Liver (tissue), 9 donors: ENCODE measurements around the gene ZNF831. TPM values are rescaled to one million over a fixed set of nuclear protein-coding genes. Genes with fewer than 3 reads are reported as not detected.

ENCODE experiments used
- DNase-seq: peaks from one replicate; pipeline ENCODE4 v3.0.0-alpha.2; 2017; ENCODE audit warnings: low spot score
- H3K27ac ChIP-seq, 2 donors: one replicate each; pipeline ENCODE4 v1.7.0; 2013; ENCODE audit warnings: inconsistent platforms in 2 of 2, low read length in 2 of 2, control low read depth in 1 of 2, low read depth in 1 of 2, mild to moderate bottlenecking in 1 of 2
- H3K27me3 ChIP-seq, 4 donors: one replicate each; pipeline versions ENCODE4 v1.6.1 to v1.7.0; 2013; ENCODE audit warnings: low read length in 3 of 4, inconsistent platforms in 1 of 4, mild to moderate bottlenecking in 1 of 4, moderate library complexity in 1 of 4; ENCODE audit not compliant: control insufficient read depth in 4 of 4, insufficient read depth in 4 of 4
- H3K36me3 ChIP-seq, 4 donors: one replicate each; pipeline versions ENCODE4 v1.6.1 to v1.7.0; 2013; ENCODE audit warnings: low read length in 3 of 4, mild to moderate bottlenecking in 3 of 4, low read depth in 1 of 4, moderate library complexity in 1 of 4; ENCODE audit not compliant: control insufficient read depth in 4 of 4, insufficient read depth in 3 of 4
- H3K4me1 ChIP-seq, 4 donors: one replicate each; pipeline versions ENCODE4 v1.6.1 to v1.7.0; 2013; ENCODE audit warnings: low read length in 3 of 4, mild to moderate bottlenecking in 3 of 4, moderate library complexity in 1 of 4; ENCODE audit not compliant: control insufficient read depth in 4 of 4, insufficient read depth in 4 of 4
- H3K4me3 ChIP-seq, 3 donors: one replicate each; pipeline versions ENCODE4 v1.6.1 to v1.7.0; 2013; ENCODE audit warnings: low read length in 3 of 3, control low read depth in 1 of 3, low read depth in 1 of 3, mild to moderate bottlenecking in 1 of 3
- H3K9ac ChIP-seq, 2 donors: one replicate each; pipeline ENCODE4 v1.7.0; 2013; ENCODE audit warnings: low read length in 2 of 2, mild to moderate bottlenecking in 2 of 2, moderate library complexity in 2 of 2, control low read depth in 1 of 2, low read depth in 1 of 2
- H3K9me3 ChIP-seq, 4 donors: one replicate each; pipeline versions ENCODE4 v1.6.1 to v1.7.0; 2013; ENCODE audit warnings: low read length in 3 of 4; ENCODE audit not compliant: control insufficient read depth in 4 of 4
- ATF3 ChIP-seq: IDR thresholded peaks from 2 replicates; pipeline ENCODE4 v1.6.1; 2016; ENCODE audit warnings: antibody characterized with exemption
- CTCF ChIP-seq: fragments of 150-350 bp; IDR thresholded peaks from 2 replicates; pipeline ENCODE4 v1.5.1; 2017; ENCODE audit warnings: improper control_type of control experiment, low read depth, low read length; ENCODE audit not compliant: missing input control
- EGR1 ChIP-seq, 2 donors: IDR thresholded peaks; 2 replicates each; pipeline ENCODE4 v1.6.1; 2016 to 2018; ENCODE audit warnings: antibody characterized with exemption in 2 of 2, low read depth in 2 of 2
- FOXA1 ChIP-seq: IDR thresholded peaks from 2 replicates; pipeline ENCODE4 v1.6.1; 2016; ENCODE audit warnings: antibody characterized with exemption
- FOXA2 ChIP-seq: IDR thresholded peaks from 2 replicates; pipeline ENCODE4 v1.6.1; 2016; ENCODE audit warnings: antibody characterized with exemption
- GABPA ChIP-seq, 2 donors: IDR thresholded peaks in 1 of 2; conservative IDR thresholded peaks in 1 of 2; 2 replicates each; pipeline ENCODE4 v1.6.1; 2016; ENCODE audit warnings: antibody characterized with exemption in 2 of 2, mild to moderate bottlenecking in 1 of 2, moderate library complexity in 1 of 2
- HNF4A ChIP-seq, 2 donors: conservative IDR thresholded peaks; 2 replicates each; pipeline ENCODE4 v1.6.1; 2016; ENCODE audit warnings: antibody characterized with exemption in 2 of 2, mild to moderate bottlenecking in 2 of 2
- HNF4G ChIP-seq: IDR thresholded peaks from 2 replicates; pipeline ENCODE4 v1.6.1; 2016; ENCODE audit warnings: antibody characterized with exemption
- JUND ChIP-seq, 2 donors: IDR thresholded peaks; 2 replicates each; pipeline ENCODE4 v1.6.1; 2016; ENCODE audit warnings: antibody characterized with exemption in 2 of 2
- MAX ChIP-seq: IDR thresholded peaks from 2 replicates; pipeline ENCODE4 v1.6.1; 2016; ENCODE audit warnings: antibody characterized with exemption
- NR2F2 ChIP-seq: IDR thresholded peaks from 2 replicates; pipeline ENCODE4 v1.6.1; 2016; ENCODE audit warnings: antibody characterized with exemption
- RAD21 ChIP-seq, 2 donors: IDR thresholded peaks; 2 replicates each; pipeline ENCODE4 v1.6.1; 2016; ENCODE audit warnings: antibody characterized with exemption in 2 of 2, mild to moderate bottlenecking in 2 of 2
- REST ChIP-seq: IDR thresholded peaks from 2 replicates; pipeline ENCODE4 v1.6.1; 2016; ENCODE audit warnings: antibody characterized with exemption, mild to moderate bottlenecking
- RXRA ChIP-seq, 2 donors: IDR thresholded peaks; 2 replicates each; pipeline ENCODE4 v1.6.1; 2017 to 2018; ENCODE audit warnings: antibody characterized with exemption in 2 of 2, mild to moderate bottlenecking in 1 of 2
- SP1 ChIP-seq: IDR thresholded peaks from 2 replicates; pipeline ENCODE4 v1.6.1; 2018; ENCODE audit warnings: antibody characterized with exemption, mild to moderate bottlenecking
- TAF1 ChIP-seq: conservative IDR thresholded peaks from 2 replicates; pipeline ENCODE4 v1.6.1; 2016; ENCODE audit warnings: antibody characterized with exemption, mild to moderate bottlenecking
- YY1 ChIP-seq: IDR thresholded peaks from 2 replicates; pipeline ENCODE4 v1.6.1; 2016; ENCODE audit warnings: antibody characterized with exemption, mild to moderate bottlenecking
- ZBTB33 ChIP-seq: IDR thresholded peaks from 2 replicates; pipeline ENCODE4 v1.6.1; 2016; ENCODE audit warnings: antibody characterized with exemption
- WGBS: extraction: QIAGEN DNeasy Blood & Tissue Kit; methylation state at CpG from one replicate; pipeline ENCODE4 v1.1.7; 2013; 5-methylcytosine and 5-hydroxymethylcytosine counted together
- polyA plus RNA-seq, 2 donors: library from polyadenylated mRNA; stranded (reverse) in 1 of 2; unstranded in 1 of 2; fragments of 200-250 nt in 1 of 2; fragments of >200 nt in 1 of 2; fragmentation: Nextera tagmentation in 1 of 2; extraction: Ambion mirVana in 1 of 2; gene quantifications; one replicate each; pipeline versions ENCODE4 v1.2.1 to v1.2.3, GENCODE V29; 2013 to 2015
- total RNA-seq, 2 donors: library from RNA; depleted of rRNA; stranded (reverse); fragments of >200 nt; gene quantifications; one replicate each; pipeline ENCODE4 v1.2.3, GENCODE V29; 2014
- donor health status: healthy.
- donor health status: healthy.
- donor health status: healthy.
- donor health status: healthy.
- donor health status: healthy.

ZNF831 gene
- total and polyA plus RNA-seq, 4 donors, result 0.06 to 0.75 (median 0.13) TPM

- no peaks in the 10 kb centered on the region for H3K9me3 ChIP-seq
- no peak for DNase-seq
- no peaks in the 10 kb centered on the region for H3K36me3 ChIP-seq
- H3K9ac ChIP-seq, result no peak overlapping the region
- 82% methylated on average over 3 of the region's 3 CpGs for WGBS
- H3K27ac ChIP-seq, result no peak overlapping the region
- no peak for TF ChIP-seq CTCF
- TF ChIP-seq RAD21 (IDR thresholded peaks at IDR 0.05), result no peak
- no peak for TF ChIP-seq ATF3
- no peak for TF ChIP-seq NR2F2
- TF ChIP-seq HNF4G, result no peak
- no peak for TF ChIP-seq SP1
- no peak for TF ChIP-seq EGR1 (IDR thresholded peaks at IDR 0.05; ENCODE audit: low read depth in 2 of 2)
- no peak for TF ChIP-seq YY1
- no peak for TF ChIP-seq HNF4A (conservative IDR thresholded peaks at IDR 0.05)
- TF ChIP-seq FOXA1, result no peak
- no peak for TF ChIP-seq TAF1
- TF ChIP-seq GABPA (IDR thresholded peaks at IDR 0.05 in 1 of 2, conservative IDR thresholded peaks at IDR 0.05 in 1 of 2), result no peak
- no peak for TF ChIP-seq MAX
- no peak for TF ChIP-seq ZBTB33
- no peak for TF ChIP-seq JUND (IDR thresholded peaks at IDR 0.05)
- no peak for TF ChIP-seq FOXA2
- TF ChIP-seq RXRA (IDR thresholded peaks at IDR 0.05), result no peak
- TF ChIP-seq REST, result no peak
- no peaks in the 10 kb centered on the region for H3K4me1 ChIP-seq
- H3K27me3 ChIP-seq, result peaks cover 0 to 2% (median 0%) of the 10 kb centered on the region in 4 donors
- H3K4me3 ChIP-seq, result no peak overlapping the region
Observed at GRCh38 chr20:59135093-59135492, 28.5 kb upstream of the ZNF831 start.

- WGBS, result 76% methylated on average over 3 of the region's 3 CpGs
- no peak overlapping the region for H3K9ac ChIP-seq
- TF ChIP-seq YY1 (no peak), EGR1 (IDR thresholded peaks at IDR 0.05; ENCODE audit: low read depth in 2 of 2) (no peak), HNF4A (conservative IDR thresholded peaks at IDR 0.05) (no peak), TAF1 (no peak), FOXA1 (no peak)
- no peak for DNase-seq
- no peaks in the 10 kb centered on the region for H3K4me1 ChIP-seq
- no peaks in the 10 kb centered on the region for H3K36me3 ChIP-seq
- no peak overlapping the region for H3K27ac ChIP-seq
- peaks cover 0 to 2% (median 0%) of the 10 kb centered on the region in 4 donors for H3K27me3 ChIP-seq
- no peak overlapping the region for H3K4me3 ChIP-seq
- H3K9me3 ChIP-seq, result no peaks in the 10 kb centered on the region
Observed at GRCh38 chr20:59136027-59136426, 27.6 kb upstream of the ZNF831 start.
